Measurements from ENCODE around the gene TDRD3. TPM values are rescaled to one million over a fixed set of nuclear protein-coding genes. Genes with fewer than 3 reads are reported as not detected.

TDRD3 gene
- total RNA-seq, 1 experiment from 2014 or later = 5.8 TPM

GRCh38 chr13:60379837-60380565 is 17.0 kb upstream of the TDRD3 start:
- Histone ChIP-seq H3F3A (ENCODE audit: low read length, unreplicated experiment) (no peaks in the 10 kb centered on the region), H3K9me2 (replicated peaks; ENCODE audit: low read length) (no peaks in the 10 kb centered on the region), H3K4me2 (ENCODE audit: low read length) (no peak overlapping the region), H3K36me3 (ENCODE audit: low read depth, low read length) (no peaks in the 10 kb centered on the region), H3K79me2 (ENCODE audit: low read length) (no peaks in the 10 kb centered on the region), H4K20me1 (ENCODE audit: low read length) (no peaks in the 10 kb centered on the region), H3K27me3 (ENCODE audit: low read length) (peaks cover 11% of the 10 kb centered on the region), H3K27ac (ENCODE audit: low read length) (no peak overlapping the region), H2AFZ (ENCODE audit: low read length) (no peak overlapping the region), H3K9me3 (ENCODE audit: low read length) (no peaks in the 10 kb centered on the region), H3K4me3 (ENCODE audit: low read length) (no peak overlapping the region), H3K9ac (ENCODE audit: low read length) (no peak overlapping the region), H3K4me1 (ENCODE audit: insufficient read depth, low read length) (no peaks in the 10 kb centered on the region)
- DNase-seq = no peak
- TF ChIP-seq CTCF (conservative IDR thresholded peaks at IDR 0.05; ENCODE audit: low read depth, low read length) = no peak
- no peak for TF ChIP-seq EZH2phosphoT487 (IDR thresholded peaks at IDR 0.05; ENCODE audit: borderline replicate concordance, low read length)
- no peak for TF ChIP-seq EZH2 (IDR thresholded peaks at IDR 0.05; ENCODE audit: low read length, unreplicated experiment)
- intact Hi-C loops (cut with micrococcal nuclease) = no loop called here
- ATAC-seq = no peak
- ChIA-PET POLR2A (ENCODE audit: unreplicated experiment) (no interaction called here), CTCF (no interaction called here)
- BruUV-seq (replicated peaks) = no TSS peak

- Histone ChIP-seq H3K27ac (ENCODE audit: low read length) (no peak overlapping the region), H3K79me2 (ENCODE audit: low read length) (no peaks in the 10 kb centered on the region), H3K9me3 (ENCODE audit: low read length) (no peaks in the 10 kb centered on the region), H2AFZ (ENCODE audit: low read length) (no peak overlapping the region), H3K4me3 (ENCODE audit: low read length) (no peak overlapping the region), H3K27me3 (ENCODE audit: low read length) (peaks cover 24% of the 10 kb centered on the region), H3K4me1 (ENCODE audit: insufficient read depth, low read length) (no peaks in the 10 kb centered on the region), H3K4me2 (ENCODE audit: low read length) (no peak overlapping the region), H3K9ac (ENCODE audit: low read length) (no peak overlapping the region), H3K36me3 (ENCODE audit: low read depth, low read length) (no peaks in the 10 kb centered on the region), H3K9me2 (replicated peaks; ENCODE audit: low read length) (no peaks in the 10 kb centered on the region), H4K20me1 (ENCODE audit: low read length) (no peaks in the 10 kb centered on the region), H3F3A (ENCODE audit: low read length, unreplicated experiment) (no peaks in the 10 kb centered on the region)
- intact Hi-C loops (cut with micrococcal nuclease) = no loop called here
- ATAC-seq (no peak), DNase-seq (no peak)
- ChIA-PET CTCF (interaction anchor here (0.6 kb wide), 1 partner anchor 35 kb away, joined by 3 read pairs; no protein-coding TSS in a partner anchor), POLR2A (ENCODE audit: unreplicated experiment) (no interaction called here)
- BruUV-seq (replicated peaks) = no TSS peak
- TF ChIP-seq CTCF (conservative IDR thresholded peaks at IDR 0.05; ENCODE audit: low read depth, low read length) = no peak
- no peak for TF ChIP-seq EZH2 (IDR thresholded peaks at IDR 0.05; ENCODE audit: low read length, unreplicated experiment)
- no peak for TF ChIP-seq EZH2phosphoT487 (IDR thresholded peaks at IDR 0.05; ENCODE audit: borderline replicate concordance, low read length)
Measured at GRCh38 chr13:60384911-60385310, 12.1 kb upstream of the TDRD3 start.

- POLR2A ChIA-PET (ENCODE audit: unreplicated experiment) = no interaction called here
- intact Hi-C loops (cut with micrococcal nuclease) = no loop called here
- H3K9me2 ChIP-seq (replicated peaks; ENCODE audit: low read length) = no peaks in the 10 kb centered on the region
- CTCF ChIA-PET = no interaction called here
- BruUV-seq (replicated peaks) = no TSS peak
- peaks cover 24% of the 10 kb centered on the region for H3K27me3 ChIP-seq (ENCODE audit: low read length)
- no peaks in the 10 kb centered on the region for H4K20me1 ChIP-seq (ENCODE audit: low read length)
- H3K9ac ChIP-seq (ENCODE audit: low read length) = no peak overlapping the region
- no peak overlapping the region for H2AFZ ChIP-seq (ENCODE audit: low read length)
- no peaks in the 10 kb centered on the region for H3K4me1 ChIP-seq (ENCODE audit: insufficient read depth, low read length)
- H3K36me3 ChIP-seq (ENCODE audit: low read depth, low read length) = no peaks in the 10 kb centered on the region
- H3K4me2 ChIP-seq (ENCODE audit: low read length) = no peak overlapping the region
- ATAC-seq (no peak), DNase-seq (no peak)
- H3K79me2 ChIP-seq (ENCODE audit: low read length) = no peaks in the 10 kb centered on the region
- TF ChIP-seq CTCF (conservative IDR thresholded peaks at IDR 0.05; ENCODE audit: low read depth, low read length) (no peak), EZH2 (IDR thresholded peaks at IDR 0.05; ENCODE audit: low read length, unreplicated experiment) (no peak), EZH2phosphoT487 (IDR thresholded peaks at IDR 0.05; ENCODE audit: borderline replicate concordance, low read length) (no peak)
- H3K27ac ChIP-seq (ENCODE audit: low read length) = no peak overlapping the region
- H3F3A ChIP-seq (ENCODE audit: low read length, unreplicated experiment) = no peaks in the 10 kb centered on the region
- H3K4me3 ChIP-seq (ENCODE audit: low read length) = no peak overlapping the region
- H3K9me3 ChIP-seq (ENCODE audit: low read length) = no peaks in the 10 kb centered on the region
Measured at GRCh38 chr13:60386250-60386649, 10.8 kb upstream of the TDRD3 start.
